Neural progenitor cell (in vitro differentiated cells): ENCODE results near the gene CST9. TPM values are rescaled to one million over a fixed set of nuclear protein-coding genes. Genes with fewer than 3 reads are reported as not detected.

ENCODE experiments used
- DNase-seq: peaks from one replicate; pipeline ENCODE4 v3.0.0-alpha.2; 2016; ENCODE audit warnings: low spot score
- H2AFZ ChIP-seq: fragments of 200-600 bp; sonication (generic); replicated peaks from 2 replicates; pipeline ENCODE4 v1.6.1; 2016; ENCODE audit warnings: antibody characterized with exemption
- H3F3A ChIP-seq: fragments of 200-600 bp; sonication (generic); 2 replicates; pipeline ENCODE4 v1.6.1; 2016; ENCODE audit warnings: antibody characterized with exemption, low read depth
- H3K27ac ChIP-seq: fragments of 200-600 bp; sonication (generic); 2 replicates; pipeline ENCODE4 v1.5.1; 2016; ENCODE audit warnings: mild to moderate bottlenecking
- H3K27me3 ChIP-seq: fragments of 200-600 bp; sonication (generic); 2 replicates; pipeline ENCODE4 v1.6.1; 2016; ENCODE audit warnings: mild to moderate bottlenecking, moderate library complexity
- H3K36me3 ChIP-seq: fragments of 200-600 bp; sonication (generic); 2 replicates; pipeline ENCODE4 v1.5.1; 2016
- H3K4me1 ChIP-seq: fragments of 200-600 bp; sonication (generic); 2 replicates; pipeline ENCODE4 v1.6.1; 2016; ENCODE audit warnings: mixed run types
- H3K4me2 ChIP-seq: fragments of 200-600 bp; sonication (generic); 2 replicates; pipeline ENCODE4 v1.6.1; 2016
- H3K4me3 ChIP-seq: fragments of 200-600 bp; sonication (generic); 2 replicates; pipeline ENCODE4 v1.5.1; 2016
- H3K79me2 ChIP-seq: fragments of 200-600 bp; sonication (generic); 2 replicates; pipeline ENCODE4 v1.6.1; 2016; ENCODE audit warnings: low read depth
- H3K9ac ChIP-seq: fragments of 200-600 bp; sonication (generic); 2 replicates; pipeline ENCODE4 v1.6.1; 2016
- H3K9me3 ChIP-seq: fragments of 200-600 bp; sonication (generic); 2 replicates; pipeline ENCODE4 v1.5.1; 2016; ENCODE audit warnings: low read depth
- H4K20me1 ChIP-seq: fragments of 200-600 bp; sonication (generic); 2 replicates; pipeline ENCODE4 v1.6.1; 2016; ENCODE audit warnings: low read depth
- H3K27ac Mint-ChIP-seq: 3 replicates; pipeline ENCODE4 v1.8.0; 2021; ENCODE audit warnings: mixed read lengths
- H3K27me3 Mint-ChIP-seq: 2 replicates; pipeline ENCODE4 v1.8.0; 2022; ENCODE audit warnings: low read depth, mild to moderate bottlenecking, inconsistent platforms, moderate library complexity, mixed read lengths; ENCODE audit not compliant: insufficient read depth
- H3K36me3 Mint-ChIP-seq: 3 replicates; pipeline ENCODE4 v1.8.0; 2021; ENCODE audit warnings: mixed read lengths
- H3K4me1 Mint-ChIP-seq: 3 replicates; pipeline ENCODE4 v1.8.0; 2021; ENCODE audit warnings: mixed read lengths
- H3K4me3 Mint-ChIP-seq: 3 replicates; pipeline ENCODE4 v1.8.0; 2021; ENCODE audit warnings: mild to moderate bottlenecking, moderate library complexity, mixed read lengths
- H3K9me3 Mint-ChIP-seq: 3 replicates; pipeline ENCODE4 v1.8.0; 2020; ENCODE audit warnings: mixed read lengths
- EZH2 ChIP-seq: fragments of 200-600 bp; sonication (generic); IDR thresholded peaks from 2 replicates; pipeline ENCODE4 v1.6.1; 2017; ENCODE audit warnings: antibody characterized with exemption, mild to moderate bottlenecking, moderate library complexity
- EZH2phosphoT487 ChIP-seq: fragments of 200-600 bp; sonication (generic); IDR thresholded peaks from 2 replicates; pipeline ENCODE4 v1.6.1; 2017; ENCODE audit warnings: antibody characterized with exemption
- total RNA-seq: library from RNA; depleted of rRNA; stranded (reverse); fragments of >200 nt; gene quantifications from 2 replicates; pipeline ENCODE4 v1.2.3, GENCODE V29; 2015; ENCODE audit warnings: low replicate concordance
- TF ChIP-seq, protein P1 (sequence below): fragments of 200-600 bp; sonication (generic); IDR thresholded peaks from 2 replicates; pipeline ENCODE4 v1.5.1; 2017; ENCODE audit warnings: antibody characterized with exemption, mild to moderate bottlenecking

CST9 gene
- total RNA-seq, 1 donor from 2014 or later, result not detected

DNA sequence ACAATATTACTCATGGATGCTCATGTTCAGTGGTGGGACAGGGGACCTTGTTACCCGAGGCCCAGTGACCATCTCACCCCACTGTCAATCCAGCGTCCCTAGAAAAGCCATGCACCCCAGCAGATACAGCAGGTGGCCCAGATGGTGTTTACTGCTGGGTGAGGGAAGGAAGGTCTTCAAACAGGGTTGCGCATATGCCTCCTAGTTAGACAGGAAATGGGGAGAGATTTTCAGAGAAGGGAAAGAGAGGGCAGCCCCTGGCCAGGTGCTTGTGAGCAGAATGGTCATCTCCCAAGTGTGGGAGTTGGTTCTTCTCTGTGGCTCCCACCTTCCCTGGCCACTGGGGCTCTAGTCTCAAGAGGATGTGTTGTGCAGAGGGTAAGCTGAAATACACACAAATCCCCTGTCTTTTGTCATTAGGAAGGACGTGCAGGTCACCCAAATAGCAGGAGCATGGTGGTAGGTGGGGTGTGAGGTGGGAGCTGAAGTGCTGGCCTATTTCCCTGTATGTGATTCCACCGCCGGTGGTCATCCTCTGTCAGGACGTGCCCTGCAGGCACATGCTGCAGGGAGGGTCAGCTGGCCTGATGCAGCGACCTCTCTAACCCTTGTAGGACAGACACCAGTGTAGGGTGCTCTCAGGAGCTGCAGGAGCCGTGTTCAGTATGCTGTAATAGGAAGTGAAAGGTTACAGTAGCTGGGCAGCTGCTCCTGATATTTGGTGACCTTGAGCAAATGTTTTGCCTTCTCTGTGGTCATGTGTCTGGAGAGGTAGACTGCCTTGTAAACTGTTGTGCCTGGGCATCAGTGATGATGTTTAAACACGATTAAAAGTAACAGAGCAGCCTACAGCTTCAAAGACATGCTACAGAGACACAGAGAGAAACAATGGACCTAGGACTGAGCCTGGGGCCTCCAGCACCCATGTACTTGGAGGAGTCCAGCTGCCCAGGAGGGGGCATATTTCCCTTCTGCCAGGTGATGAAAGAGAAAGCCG, 35.3 kb upstream of the CST9 start:
- Histone ChIP-seq H3K9me3 (no peaks in the 10 kb centered on the region), H3K9ac (no peak overlapping the region), H3K79me2 (no peaks in the 10 kb centered on the region), H3K4me3 (no peak overlapping the region), H3K4me1 (peaks cover 6% of the 10 kb centered on the region), H4K20me1 (peaks cover 11% of the 10 kb centered on the region), H3K27ac (no peak overlapping the region), H2AFZ (no peak overlapping the region), H3F3A (peaks cover 5% of the 10 kb centered on the region), H3K4me2 (no peak overlapping the region), H3K36me3 (no peaks in the 10 kb centered on the region), H3K27me3 (peaks cover 13% of the 10 kb centered on the region)
- Mint-ChIP-seq H3K4me1 (peaks cover 13% of the 10 kb centered on the region), H3K27ac (no peak overlapping the region), H3K36me3 (no peaks in the 10 kb centered on the region), H3K27me3 (peaks cover 9% of the 10 kb centered on the region), H3K9me3 (no peaks in the 10 kb centered on the region), H3K4me3 (no peak overlapping the region)
- no peak for TF ChIP-seq EZH2
- no peak for TF ChIP-seq EZH2phosphoT487
- TF ChIP-seq, protein P1, sequence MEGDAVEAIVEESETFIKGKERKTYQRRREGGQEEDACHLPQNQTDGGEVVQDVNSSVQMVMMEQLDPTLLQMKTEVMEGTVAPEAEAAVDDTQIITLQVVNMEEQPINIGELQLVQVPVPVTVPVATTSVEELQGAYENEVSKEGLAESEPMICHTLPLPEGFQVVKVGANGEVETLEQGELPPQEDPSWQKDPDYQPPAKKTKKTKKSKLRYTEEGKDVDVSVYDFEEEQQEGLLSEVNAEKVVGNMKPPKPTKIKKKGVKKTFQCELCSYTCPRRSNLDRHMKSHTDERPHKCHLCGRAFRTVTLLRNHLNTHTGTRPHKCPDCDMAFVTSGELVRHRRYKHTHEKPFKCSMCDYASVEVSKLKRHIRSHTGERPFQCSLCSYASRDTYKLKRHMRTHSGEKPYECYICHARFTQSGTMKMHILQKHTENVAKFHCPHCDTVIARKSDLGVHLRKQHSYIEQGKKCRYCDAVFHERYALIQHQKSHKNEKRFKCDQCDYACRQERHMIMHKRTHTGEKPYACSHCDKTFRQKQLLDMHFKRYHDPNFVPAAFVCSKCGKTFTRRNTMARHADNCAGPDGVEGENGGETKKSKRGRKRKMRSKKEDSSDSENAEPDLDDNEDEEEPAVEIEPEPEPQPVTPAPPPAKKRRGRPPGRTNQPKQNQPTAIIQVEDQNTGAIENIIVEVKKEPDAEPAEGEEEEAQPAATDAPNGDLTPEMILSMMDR, result no peak
- no peak for DNase-seq

DNA sequence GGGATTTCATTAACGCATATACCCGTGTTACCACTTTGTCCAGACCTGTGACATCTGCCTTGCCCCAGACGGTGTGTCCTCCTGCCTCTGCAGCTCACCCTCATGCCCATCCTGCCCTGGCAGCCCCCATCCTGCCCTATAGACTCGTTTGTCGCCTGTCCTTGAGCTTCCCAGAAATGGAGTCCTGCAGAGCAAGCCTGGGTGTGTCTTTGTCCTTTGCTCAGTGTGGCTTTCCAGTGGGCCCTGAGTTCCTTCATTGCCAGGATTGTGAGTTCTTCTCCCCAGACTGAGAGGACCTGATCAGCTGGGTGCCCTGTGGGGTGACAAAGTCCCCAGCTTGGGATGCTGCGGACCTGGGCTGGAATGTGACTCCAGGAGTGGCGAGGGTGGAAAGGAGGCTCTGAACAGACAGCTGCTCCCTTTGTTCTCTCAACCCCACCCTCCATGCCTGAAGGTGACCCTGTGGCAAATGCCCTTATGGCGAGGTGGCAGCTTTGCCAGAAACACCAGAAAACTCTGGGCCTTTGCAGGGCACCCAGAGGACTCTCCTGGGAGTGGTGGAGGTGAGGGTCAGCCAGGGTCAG, 34.4 kb upstream of the CST9 start:
- Mint-ChIP-seq H3K27me3 (peaks cover 9% of the 10 kb centered on the region), H3K9me3 (no peaks in the 10 kb centered on the region), H3K36me3 (no peaks in the 10 kb centered on the region), H3K4me3 (no peak overlapping the region), H3K27ac (no peak overlapping the region), H3K4me1 (peaks cover 14% of the 10 kb centered on the region)
- Histone ChIP-seq H3K27me3 (peaks cover 14% of the 10 kb centered on the region), H3F3A (peaks cover 5% of the 10 kb centered on the region), H3K79me2 (no peaks in the 10 kb centered on the region), H3K9ac (no peak overlapping the region), H2AFZ (no peak overlapping the region), H3K27ac (no peak overlapping the region), H3K4me1 (peaks cover 6% of the 10 kb centered on the region), H3K4me2 (no peak overlapping the region), H4K20me1 (peaks cover 11% of the 10 kb centered on the region), H3K4me3 (no peak overlapping the region), H3K36me3 (no peaks in the 10 kb centered on the region), H3K9me3 (no peaks in the 10 kb centered on the region)
- TF ChIP-seq EZH2phosphoT487, result no peak
- no peak for TF ChIP-seq EZH2
- TF ChIP-seq, protein P1, result no peak
- no peak for DNase-seq

DNA sequence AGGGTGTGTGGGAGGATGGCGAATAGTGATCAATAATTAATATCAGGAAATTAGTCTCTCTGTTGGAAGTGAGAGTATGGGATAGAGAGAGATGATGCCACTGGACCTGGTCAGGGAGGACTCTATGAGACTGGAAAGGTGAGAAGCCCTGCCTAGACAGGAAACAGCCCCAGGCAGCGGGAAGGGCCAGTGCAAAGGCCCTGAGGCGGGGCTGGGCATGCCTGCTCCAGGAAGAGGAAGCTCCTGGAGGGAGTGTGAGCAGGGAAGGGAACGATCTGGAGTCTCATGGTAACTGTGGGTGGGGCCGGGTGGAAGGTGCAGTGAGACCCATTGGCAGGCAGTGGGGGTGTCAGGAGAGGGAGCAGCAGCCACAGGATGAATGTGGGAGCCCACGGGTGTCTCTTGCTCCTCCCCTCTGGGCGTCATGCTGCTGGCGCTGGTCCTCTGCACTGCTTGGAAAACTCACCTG, 33.8 kb upstream of the CST9 start:
- Mint-ChIP-seq H3K36me3 (peaks cover 2% of the 10 kb centered on the region), H3K4me3 (peak overlapping the region; percentile 74), H3K4me1 (peaks cover 14% of the 10 kb centered on the region), H3K9me3 (no peaks in the 10 kb centered on the region), H3K27me3 (peaks cover 7% of the 10 kb centered on the region), H3K27ac (peak overlapping the region; percentile 97)
- Histone ChIP-seq H3K9ac (no peak overlapping the region), H3K9me3 (no peaks in the 10 kb centered on the region), H2AFZ (no peak overlapping the region), H3K4me3 (no peak overlapping the region), H4K20me1 (peaks cover 11% of the 10 kb centered on the region), H3K4me1 (peaks cover 6% of the 10 kb centered on the region), H3K4me2 (no peak overlapping the region), H3F3A (peaks cover 5% of the 10 kb centered on the region), H3K36me3 (no peaks in the 10 kb centered on the region), H3K27ac (no peak overlapping the region), H3K79me2 (no peaks in the 10 kb centered on the region), H3K27me3 (peaks cover 14% of the 10 kb centered on the region)
- TF ChIP-seq EZH2phosphoT487 (no peak), EZH2 (no peak)
- TF ChIP-seq, protein P1, result no peak
- DNase-seq, result no peak
